AG09319 (cell line): ENCODE results near the gene ARHGAP33.

Experiments
- DNase-seq: peaks from one replicate; pipeline ENCODE4 v3.0.0-alpha.2; 2010; ENCODE audit warnings: low read depth; ENCODE audit errors: extremely low read depth
- CTCF ChIP-seq: IDR thresholded peaks from 2 replicates; pipeline ENCODE4 v1.5.1; 2011; ENCODE audit warnings: low read depth, mild to moderate bottlenecking, inconsistent platforms, low read length, moderate library complexity

Gene ARHGAP33

GRCh38 chr19:35754370-35755130, 20.8 kb upstream of the ARHGAP33 start:
- no peak for TF ChIP-seq CTCF
- DNase-seq = no peak

GRCh38 chr19:35755131-35755549, 20.2 kb upstream of the ARHGAP33 start:
- no peak for TF ChIP-seq CTCF
- no peak for DNase-seq

GRCh38 chr19:35755550-35756376, 19.6 kb upstream of the ARHGAP33 start:
- DNase-seq = peak; percentile 27
- no peak for TF ChIP-seq CTCF

- no peak for TF ChIP-seq CTCF
- no peak for DNase-seq
Observed at GRCh38 chr19:35756377-35757230, 18.8 kb upstream of the ARHGAP33 start, which contains the start of gene HSPB6. TSS of gene HSPB6 (minus strand) at chr19:35757029. CDS start at chr19:35757008, 21 bp downstream.

GRCh38 chr19:35757231-35757748, 18.1 kb upstream of the ARHGAP33 start:
- peak; percentile 38 for DNase-seq
- TF ChIP-seq CTCF = no peak

- no peak for TF ChIP-seq CTCF
- DNase-seq = peak; percentile 99
Observed at GRCh38 chr19:35757749-35758608, 17.4 kb upstream of the ARHGAP33 start, which contains the start of gene PROSER3. TSS of gene PROSER3 (plus strand) at chr19:35758176. CDS start at chr19:35758216, 40 bp downstream.
